Breast epithelium (tissue), 4 donors: ENCODE results near the gene GRAP. TPM values are rescaled to one million over a fixed set of nuclear protein-coding genes. Genes with fewer than 3 reads are reported as not detected.
"Not testable (repeated sequence)": the region's sequence is repeated elsewhere in the genome, so short reads cannot be mapped to it uniquely, and the experiment has no call there.

Source experiments
- DNase-seq, 2 donors: peaks; one replicate each; pipeline ENCODE4 v3.0.0-alpha.2; 2019; ENCODE audit warnings: low spot score in 2 of 2
- H3K27ac ChIP-seq, 2 donors: fragments of 200-600 bp; sonication (generic) in 1 of 2; one replicate each; pipeline ENCODE4 v1.5.1; 2016 to 2019; ENCODE audit warnings: mild to moderate bottlenecking in 1 of 2
- H3K27me3 ChIP-seq, 2 donors: fragments of 200-600 bp; sonication (generic) in 1 of 2; one replicate each; pipeline versions ENCODE4 v1.5.1 to v1.6.0; 2017 to 2019; ENCODE audit warnings: control low read depth in 1 of 2, mild to moderate bottlenecking in 1 of 2
- H3K36me3 ChIP-seq: fragments of 200-600 bp; one replicate; pipeline ENCODE4 v1.5.1; 2019
- H3K4me1 ChIP-seq, 2 donors: fragments of 200-600 bp; sonication (generic); one replicate each; pipeline ENCODE4 v1.5.1; 2016 to 2019; ENCODE audit warnings: control low read depth in 1 of 2
- H3K4me3 ChIP-seq, 3 donors: fragments of 200-600 bp; sonication (generic); 1 replicate in 2 of 3; 2 replicates in 1 of 3; pipeline ENCODE4 v1.5.1; 2016 to 2019; ENCODE audit warnings: mild to moderate bottlenecking in 3 of 3, moderate library complexity in 2 of 3
- H3K9me3 ChIP-seq, 2 donors: fragments of 200-600 bp; sonication (generic) in 1 of 2; one replicate each; pipeline ENCODE4 v1.5.1; 2016 to 2019; ENCODE audit warnings: control low read depth in 1 of 2
- POLR2A ChIP-seq: fragments of 450-650 bp; IDR thresholded peaks from one replicate; pipeline ENCODE4 v1.6.1; 2016; ENCODE audit warnings: antibody characterized with exemption, mild to moderate bottlenecking, moderate library complexity
- POLR2AphosphoS5 ChIP-seq, 3 donors: sonication (generic); formaldehyde crosslinking; IDR thresholded peaks; one replicate each; pipeline ENCODE4 v1.6.1; 2017; ENCODE audit warnings: antibody characterized with exemption in 3 of 3
- intact Hi-C: fragments of 100-400 bp; cut with DNase I; formaldehyde crosslinking; loops from one replicate; pipeline ENCODE4 v1.15.1; 2023; ENCODE audit warnings: low total_unique reads
- total RNA-seq, 3 donors: library from RNA; depleted of rRNA; stranded (reverse); fragments of >200 nt; gene quantifications; one replicate each; pipeline ENCODE4 v1.1.0, GENCODE V29; 2016

GRAP gene
- total RNA-seq, 3 donors from 2014 or later: 1.8 to 9.8 (median 2.2) TPM

GRCh38 chr17:19063326-19063956 is 16.7 kb upstream of the GRAP start:
- H3K4me1 ChIP-seq, H3K36me3 ChIP-seq, H3K27ac ChIP-seq, intact Hi-C loops, H3K27me3 ChIP-seq, H3K9me3 ChIP-seq: not testable (repeated sequence)
- TF ChIP-seq POLR2AphosphoS5 (IDR thresholded peaks at IDR 0.05): peak in 2 of 3 donors; percentile 37 to 65
- peak; percentile 19 for TF ChIP-seq POLR2A
- DNase-seq: peak; percentile 55 to 60
- peak overlapping the region in 1 of 3 donors; percentile 15 for H3K4me3 ChIP-seq

GRCh38 chr17:19062718-19063325 is 16.1 kb upstream of the GRAP start:
- H3K27me3 ChIP-seq, DNase-seq, H3K36me3 ChIP-seq, H3K9me3 ChIP-seq, H3K4me3 ChIP-seq, H3K4me1 ChIP-seq, intact Hi-C loops, H3K27ac ChIP-seq: not testable (repeated sequence)

- Histone ChIP-seq H3K4me3 (peak overlapping the region in 1 of 3 donors; percentile 34), H3K27ac (peak overlapping the region in 1 of 2 donors; percentile 67)
- H3K4me1 ChIP-seq, intact Hi-C loops, H3K9me3 ChIP-seq, H3K36me3 ChIP-seq, H3K27me3 ChIP-seq: not testable (repeated sequence)
- peak; percentile 54 to 96 for DNase-seq
Measured at GRCh38 chr17:19062009-19062717, 15.4 kb upstream of the GRAP start.

GRCh38 chr17:19055447-19055846 is 8.7 kb upstream of the GRAP start:
- intact Hi-C loops, H3K9me3 ChIP-seq, H3K27ac ChIP-seq, H3K27me3 ChIP-seq, H3K4me3 ChIP-seq, DNase-seq, H3K36me3 ChIP-seq, H3K4me1 ChIP-seq: not testable (repeated sequence)

- H3K27ac ChIP-seq, H3K4me1 ChIP-seq, H3K9me3 ChIP-seq, H3K27me3 ChIP-seq, H3K4me3 ChIP-seq, DNase-seq, H3K36me3 ChIP-seq, intact Hi-C loops: not testable (repeated sequence)
Measured at GRCh38 chr17:19048826-19049225, 2.1 kb upstream of the GRAP start.

GRCh38 chr17:19047510-19047909 is 753 bp upstream of the GRAP start:
- H3K27me3 ChIP-seq, H3K27ac ChIP-seq, H3K4me1 ChIP-seq, H3K36me3 ChIP-seq, H3K9me3 ChIP-seq, intact Hi-C loops, H3K4me3 ChIP-seq: not testable (repeated sequence)
- DNase-seq: peak in 1 of 2 donors; percentile 13

GRCh38 chr17:19044643-19045042 is 2.1 kb downstream of the GRAP start:
- H3K36me3 ChIP-seq, H3K27ac ChIP-seq, H3K4me1 ChIP-seq, H3K9me3 ChIP-seq, H3K27me3 ChIP-seq, intact Hi-C loops, DNase-seq, H3K4me3 ChIP-seq: not testable (repeated sequence)

- intact Hi-C loops, DNase-seq, H3K4me1 ChIP-seq, H3K36me3 ChIP-seq, H3K9me3 ChIP-seq, H3K27me3 ChIP-seq, H3K4me3 ChIP-seq, H3K27ac ChIP-seq: not testable (repeated sequence)
Measured at GRCh38 chr17:19043032-19043431, 3.7 kb downstream of the GRAP start.

- DNase-seq, H3K9me3 ChIP-seq, H3K27me3 ChIP-seq, H3K27ac ChIP-seq, H3K36me3 ChIP-seq, H3K4me3 ChIP-seq, intact Hi-C loops, H3K4me1 ChIP-seq: not testable (repeated sequence)
Measured at GRCh38 chr17:19042369-19042768, 4.4 kb downstream of the GRAP start.

GRCh38 chr17:19041871-19042270 is 4.9 kb downstream of the GRAP start:
- H3K36me3 ChIP-seq, H3K4me1 ChIP-seq, H3K9me3 ChIP-seq, H3K27ac ChIP-seq, H3K27me3 ChIP-seq, DNase-seq, H3K4me3 ChIP-seq, intact Hi-C loops: not testable (repeated sequence)

- DNase-seq, H3K4me3 ChIP-seq, H3K9me3 ChIP-seq, intact Hi-C loops, H3K4me1 ChIP-seq, H3K36me3 ChIP-seq, H3K27me3 ChIP-seq, H3K27ac ChIP-seq: not testable (repeated sequence)
Measured at GRCh38 chr17:19040350-19040749, 6.4 kb downstream of the GRAP start.

- H3K9me3 ChIP-seq, H3K36me3 ChIP-seq, intact Hi-C loops, H3K4me1 ChIP-seq, H3K27ac ChIP-seq, H3K27me3 ChIP-seq, H3K4me3 ChIP-seq, DNase-seq: not testable (repeated sequence)
Measured at GRCh38 chr17:19038730-19039129, 8.0 kb downstream of the GRAP start.

- H3K27ac ChIP-seq, H3K4me1 ChIP-seq, H3K27me3 ChIP-seq, H3K4me3 ChIP-seq, H3K9me3 ChIP-seq, intact Hi-C loops, H3K36me3 ChIP-seq, DNase-seq: not testable (repeated sequence)
Measured at GRCh38 chr17:19038007-19038406, 8.8 kb downstream of the GRAP start.
